Measurements from ENCODE around the gene CDKN2D. TPM values are rescaled to one million over a fixed set of nuclear protein-coding genes. Genes with fewer than 3 reads are reported as not detected.

CDKN2D gene
- total RNA-seq, 1 donor from 2014 or later: 10.5 TPM

- intact Hi-C loops (cut with DNase I): no loop called here
- no peak overlapping the region for H3K27ac ChIP-seq
- H3K9me3 ChIP-seq: no peaks in the 10 kb centered on the region
- no peak for TF ChIP-seq CTCF (IDR thresholded peaks at IDR 0.05)
- DNase-seq (no peak), ATAC-seq (no peak)
- peaks cover 5% of the 10 kb centered on the region for H3K27me3 ChIP-seq
- no peaks in the 10 kb centered on the region for H3K4me1 ChIP-seq
- no peak overlapping the region for H3K4me3 ChIP-seq
- no peaks in the 10 kb centered on the region for H3K36me3 ChIP-seq
These were observed 43.1 kb downstream of the CDKN2D start for GRCh38 chr19:10525636-10526035.

GRCh38 chr19:10523135-10523636 is 45.6 kb downstream of the CDKN2D start:
- DNase-seq (no peak), ATAC-seq (no peak)
- intact Hi-C loops (cut with DNase I): no loop called here
- peaks cover 6% of the 10 kb centered on the region for H3K4me1 ChIP-seq
- no peak overlapping the region for H3K27ac ChIP-seq
- H3K27me3 ChIP-seq: peaks cover 24% of the 10 kb centered on the region
- H3K4me3 ChIP-seq: no peak overlapping the region
- no peaks in the 10 kb centered on the region for H3K36me3 ChIP-seq
- H3K9me3 ChIP-seq: no peaks in the 10 kb centered on the region
- TF ChIP-seq CTCF (IDR thresholded peaks at IDR 0.05): no peak

- no peak for ATAC-seq
- no peak for DNase-seq
- Histone ChIP-seq H3K36me3 (no peaks in the 10 kb centered on the region), H3K4me1 (peaks cover 20% of the 10 kb centered on the region), H3K4me3 (no peak overlapping the region), H3K27me3 (peaks cover 40% of the 10 kb centered on the region), H3K27ac (no peak overlapping the region), H3K9me3 (no peaks in the 10 kb centered on the region)
- no peak for TF ChIP-seq CTCF (IDR thresholded peaks at IDR 0.05)
- intact Hi-C loops (cut with DNase I): no loop called here
These were observed 47.2 kb downstream of the CDKN2D start for GRCh38 chr19:10521461-10522171.

GRCh38 chr19:10520652-10521318 is 48.0 kb downstream of the CDKN2D start:
- no peak for DNase-seq
- Histone ChIP-seq H3K9me3 (no peaks in the 10 kb centered on the region), H3K4me1 (peaks cover 20% of the 10 kb centered on the region), H3K4me3 (no peak overlapping the region), H3K27ac (no peak overlapping the region), H3K27me3 (peaks cover 48% of the 10 kb centered on the region), H3K36me3 (no peaks in the 10 kb centered on the region)
- intact Hi-C loops (cut with DNase I): no loop called here
- no peak for TF ChIP-seq CTCF (IDR thresholded peaks at IDR 0.05)
- ATAC-seq: no peak

- H3K36me3 ChIP-seq: no peaks in the 10 kb centered on the region
- intact Hi-C loops (cut with DNase I): no loop called here
- peaks cover 60% of the 10 kb centered on the region for H3K27me3 ChIP-seq
- H3K27ac ChIP-seq: no peak overlapping the region
- no peak overlapping the region for H3K4me3 ChIP-seq
- no peaks in the 10 kb centered on the region for H3K9me3 ChIP-seq
- peaks cover 20% of the 10 kb centered on the region for H3K4me1 ChIP-seq
- no peak for DNase-seq
- no peak for TF ChIP-seq CTCF (IDR thresholded peaks at IDR 0.05)
- no peak for ATAC-seq
These were observed 49.4 kb downstream of the CDKN2D start for GRCh38 chr19:10519421-10519820.
